ENCODE measurements around the gene DNAJB1.

GRCh38 chr19:14542711-14543328 lies 24.6 kb upstream of the DNAJB1 start:
- TF ChIP-seq CTCF (IDR thresholded peaks at IDR 0.05) (no peak), ZNF423 (CRISPR knock-in tag; IDR thresholded peaks at IDR 0.05) (no peak), ZNF232 (CRISPR knock-in tag; IDR thresholded peaks at IDR 0.05) (no peak), NFATC4 (CRISPR knock-in tag; IDR thresholded peaks at IDR 0.05) (no peak), CREM (CRISPR knock-in tag; IDR thresholded peaks at IDR 0.05) (no peak), TP53 (CRISPR knock-in tag; IDR thresholded peaks at IDR 0.05) (no peak), USF2 (CRISPR knock-in tag; IDR thresholded peaks at IDR 0.05) (no peak), SP1 (CRISPR knock-in tag; conservative IDR thresholded peaks at IDR 0.05) (no peak), ELF4 (CRISPR knock-in tag; IDR thresholded peaks at IDR 0.05; ENCODE audit: low read depth) (no peak), OVOL2 (CRISPR knock-in tag; IDR thresholded peaks at IDR 0.05; ENCODE audit: borderline replicate concordance) (no peak)

Measured in WTC11 (cell line).